Natural killer cell (primary cell): ENCODE measurements around the gene CGB1. TPM values are rescaled to one million over a fixed set of nuclear protein-coding genes. Genes with fewer than 3 reads are reported as not detected.

Source experiments
- ATAC-seq, 3 donors: fragments of 150-1000 bp in 2 of 3; fragments of 200-7000 bp in 1 of 3; cut with Tn5 transposase; 1 replicate in 1 of 3; 2 replicates in 2 of 3; pipeline ENCODE4 v1.10.0; 2021; ENCODE audit warnings: mild to moderate bottlenecking in 2 of 3, moderate library complexity in 2 of 3
- DNase-seq, 2 donors: peaks; one replicate each; pipeline versions ENCODE4 v3.0.0 to v3.0.0-alpha.2; 2013 to 2021; ENCODE audit warnings: mixed read lengths in 1 of 2
- H3K27ac ChIP-seq: one replicate; pipeline ENCODE4 v1.5.1; 2013; ENCODE audit warnings: mild to moderate bottlenecking, low read length
- H3K27me3 ChIP-seq: one replicate; pipeline ENCODE4 v1.6.1; 2013; ENCODE audit warnings: low read length; ENCODE audit not compliant: control insufficient read depth, insufficient read depth
- H3K36me3 ChIP-seq: one replicate; pipeline ENCODE4 v1.6.1; 2013; ENCODE audit warnings: low read length; ENCODE audit not compliant: control insufficient read depth, insufficient read depth
- H3K4me1 ChIP-seq: one replicate; pipeline ENCODE4 v1.6.1; 2013; ENCODE audit warnings: low read length; ENCODE audit not compliant: control insufficient read depth, insufficient read depth
- H3K4me3 ChIP-seq: one replicate; pipeline ENCODE4 v1.5.1; 2013; ENCODE audit warnings: low read length
- H3K9me3 ChIP-seq: one replicate; pipeline ENCODE4 v1.6.1; 2013; ENCODE audit warnings: low read length; ENCODE audit not compliant: control insufficient read depth, insufficient read depth
- H3K27ac Mint-ChIP-seq, 2 donors: one replicate each; pipeline ENCODE4 v1.8.0; 2022; ENCODE audit warnings: mild to moderate bottlenecking in 2 of 2, mixed read lengths in 2 of 2, moderate library complexity in 1 of 2
- H3K27me3 Mint-ChIP-seq, 2 donors: one replicate each; pipeline ENCODE4 v1.8.0; 2022; ENCODE audit warnings: low read depth in 2 of 2, mixed read lengths in 2 of 2
- H3K36me3 Mint-ChIP-seq: one replicate; pipeline ENCODE4 v1.8.0; 2022; ENCODE audit warnings: mixed read lengths
- H3K4me1 Mint-ChIP-seq, 2 donors: one replicate each; pipeline ENCODE4 v1.8.0; 2022; ENCODE audit warnings: mixed read lengths in 2 of 2
- H3K4me3 Mint-ChIP-seq: one replicate; pipeline ENCODE4 v1.8.0; 2022; ENCODE audit warnings: mild to moderate bottlenecking, moderate library complexity, mixed read lengths
- H3K9me3 Mint-ChIP-seq, 2 donors: one replicate each; pipeline ENCODE4 v1.8.0; 2022; ENCODE audit warnings: mixed read lengths in 2 of 2
- WGBS: methylation state at CpG from one replicate; pipeline ENCODE4 v1.1.7; 2013; ENCODE audit warnings: missing lambda C conversion rate; ENCODE audit not compliant: insufficient coverage; 5-methylcytosine and 5-hydroxymethylcytosine counted together
- intact Hi-C: fragments of 100-400 bp; cut with micrococcal nuclease; formaldehyde crosslinking; loops from one replicate; pipeline ENCODE4 v1.14.2; 2022
- total RNA-seq, 4 donors: library from RNA; stranded (reverse); fragments of 120-200 nt in 1 of 4; gene quantifications; one replicate each; pipeline versions ENCODE4 v1.2.3 to v1.2.4, GENCODE V29; 2013 to 2022
- TF ChIP-seq, protein P1 (sequence below): fragments of 200-600 bp; IDR thresholded peaks from one replicate; pipeline ENCODE4 v1.8.0; 2022; ENCODE audit warnings: antibody characterized with exemption

Gene CGB1
- total RNA-seq, 3 donors from 2014 or later (not counting 1 experiment from before 2014, with no cell fraction given): not detected

DNA sequence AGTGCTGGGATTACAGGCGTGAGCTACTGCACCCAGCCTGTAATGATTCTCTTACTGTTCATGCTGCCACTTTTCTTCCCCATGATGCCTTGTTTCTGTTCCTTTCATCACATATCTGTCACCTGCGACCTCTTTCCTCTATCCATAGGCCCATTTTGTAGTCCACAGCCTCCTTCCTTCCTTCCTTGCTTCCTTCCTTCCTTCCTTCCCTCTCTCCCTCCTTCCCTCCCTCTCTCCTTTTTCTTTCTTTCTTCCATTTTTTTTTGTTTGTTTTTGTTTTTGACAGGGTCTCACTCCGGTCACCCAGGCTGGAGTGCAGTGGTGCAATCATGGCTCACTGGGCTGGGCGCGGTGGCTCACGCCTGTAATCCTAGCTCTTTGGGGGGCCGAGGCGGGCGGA is 47.8 kb downstream of the CGB1 start:
- H3K9me3 ChIP-seq: no peaks in the 10 kb centered on the region
- Mint-ChIP-seq H3K9me3 (no peaks in the 10 kb centered on the region), H3K4me1 (peaks cover 22 to 36% of the 10 kb centered on the region in 2 donors), H3K27ac (peak overlapping the region in 1 of 2 donors; percentile 16), H3K4me3 (no peak overlapping the region), H3K27me3 (no peaks in the 10 kb centered on the region), H3K36me3 (no peaks in the 10 kb centered on the region)
- ATAC-seq (no peak), DNase-seq (no peak)
- TF ChIP-seq, protein P1, sequence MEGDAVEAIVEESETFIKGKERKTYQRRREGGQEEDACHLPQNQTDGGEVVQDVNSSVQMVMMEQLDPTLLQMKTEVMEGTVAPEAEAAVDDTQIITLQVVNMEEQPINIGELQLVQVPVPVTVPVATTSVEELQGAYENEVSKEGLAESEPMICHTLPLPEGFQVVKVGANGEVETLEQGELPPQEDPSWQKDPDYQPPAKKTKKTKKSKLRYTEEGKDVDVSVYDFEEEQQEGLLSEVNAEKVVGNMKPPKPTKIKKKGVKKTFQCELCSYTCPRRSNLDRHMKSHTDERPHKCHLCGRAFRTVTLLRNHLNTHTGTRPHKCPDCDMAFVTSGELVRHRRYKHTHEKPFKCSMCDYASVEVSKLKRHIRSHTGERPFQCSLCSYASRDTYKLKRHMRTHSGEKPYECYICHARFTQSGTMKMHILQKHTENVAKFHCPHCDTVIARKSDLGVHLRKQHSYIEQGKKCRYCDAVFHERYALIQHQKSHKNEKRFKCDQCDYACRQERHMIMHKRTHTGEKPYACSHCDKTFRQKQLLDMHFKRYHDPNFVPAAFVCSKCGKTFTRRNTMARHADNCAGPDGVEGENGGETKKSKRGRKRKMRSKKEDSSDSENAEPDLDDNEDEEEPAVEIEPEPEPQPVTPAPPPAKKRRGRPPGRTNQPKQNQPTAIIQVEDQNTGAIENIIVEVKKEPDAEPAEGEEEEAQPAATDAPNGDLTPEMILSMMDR: no peak
- no peak overlapping the region for H3K27ac ChIP-seq
- 96% methylated on average over 9 of the region's 9 CpGs for WGBS
- H3K4me1 ChIP-seq: peaks cover 19% of the 10 kb centered on the region
- H3K27me3 ChIP-seq: no peaks in the 10 kb centered on the region
- no peak overlapping the region for H3K4me3 ChIP-seq
- H3K36me3 ChIP-seq: peaks cover 10% of the 10 kb centered on the region
- intact Hi-C loops: no loop called here

DNA sequence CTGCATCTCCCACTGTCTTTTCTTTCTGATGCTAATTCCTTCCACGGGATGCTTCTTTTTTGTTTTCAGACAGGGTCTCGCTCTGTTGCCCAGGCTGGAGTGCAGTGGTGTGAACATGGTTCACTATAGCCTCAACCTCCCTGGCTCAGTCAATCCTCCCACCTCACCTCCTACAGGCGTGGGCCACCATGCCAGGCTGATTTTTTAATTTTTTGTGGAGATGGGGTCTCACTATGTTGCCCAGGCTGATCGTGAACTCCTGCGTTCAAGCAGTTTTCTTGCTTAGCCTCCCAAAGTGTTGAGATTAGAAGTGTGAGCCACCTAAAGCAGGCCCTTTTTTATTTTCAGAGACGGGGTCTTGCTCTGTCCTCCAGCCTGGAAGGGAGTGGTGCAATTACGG is 48.4 kb downstream of the CGB1 start:
- no peaks in the 10 kb centered on the region for H3K36me3 Mint-ChIP-seq

DNA sequence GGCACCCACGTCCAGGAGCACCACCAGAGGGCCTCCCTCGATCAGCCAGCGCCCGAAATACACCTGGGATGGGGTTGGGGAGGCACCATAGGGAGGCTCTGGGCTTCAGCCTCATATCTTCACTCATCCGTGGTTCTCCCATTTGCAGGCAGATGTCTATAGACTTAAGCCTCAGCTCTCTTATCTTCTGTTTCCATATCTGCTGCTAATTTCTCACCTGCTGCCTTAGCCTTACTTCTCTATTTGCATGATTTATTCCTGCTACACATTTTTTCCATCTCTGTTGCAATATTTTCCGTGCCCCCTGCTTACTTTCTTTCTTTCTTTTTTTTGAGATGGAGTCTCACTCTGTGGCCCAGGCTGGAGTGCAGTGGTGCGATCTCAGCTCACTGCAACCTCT is 49.4 kb downstream of the CGB1 start:
- no peak overlapping the region for H3K27ac Mint-ChIP-seq
- TF ChIP-seq, protein P1: no peak
- no peak overlapping the region for H3K4me3 ChIP-seq
- WGBS: 85% methylated on average over 7 of the region's 7 CpGs
- no peaks in the 10 kb centered on the region for H3K27me3 ChIP-seq
- DNase-seq (no peak), ATAC-seq (no peak)
- H3K27me3 Mint-ChIP-seq: no peaks in the 10 kb centered on the region
- H3K4me1 Mint-ChIP-seq: peaks cover 10 to 25% of the 10 kb centered on the region in 2 donors
- no peak overlapping the region for H3K4me3 Mint-ChIP-seq
- H3K9me3 Mint-ChIP-seq: no peaks in the 10 kb centered on the region
- no peaks in the 10 kb centered on the region for H3K9me3 ChIP-seq
- intact Hi-C loops: no loop called here
- no peak overlapping the region for H3K27ac ChIP-seq
- H3K4me1 ChIP-seq: peaks cover 9% of the 10 kb centered on the region
- H3K36me3 Mint-ChIP-seq: no peaks in the 10 kb centered on the region
- H3K36me3 ChIP-seq: peaks cover 10% of the 10 kb centered on the region

More for the DNA sequence above, 48.4 kb downstream of the CGB1 start:
- Histone ChIP-seq H3K9me3 (no peaks in the 10 kb centered on the region), H3K4me3 (no peak overlapping the region), H3K27ac (no peak overlapping the region), H3K27me3 (no peaks in the 10 kb centered on the region), H3K4me1 (peaks cover 17% of the 10 kb centered on the region), H3K36me3 (peaks cover 10% of the 10 kb centered on the region)
- Mint-ChIP-seq H3K27ac (peak overlapping the region in 1 of 2 donors; percentile 3), H3K4me1 (peaks cover 18 to 32% of the 10 kb centered on the region in 2 donors), H3K9me3 (no peaks in the 10 kb centered on the region), H3K27me3 (no peaks in the 10 kb centered on the region), H3K4me3 (no peak overlapping the region)
- TF ChIP-seq, protein P1: no peak
- intact Hi-C loops: no loop called here
- no peak for DNase-seq
- ATAC-seq: no peak
- WGBS: over 99% methylated on average over 6 of the region's 7 CpGs

DNA sequence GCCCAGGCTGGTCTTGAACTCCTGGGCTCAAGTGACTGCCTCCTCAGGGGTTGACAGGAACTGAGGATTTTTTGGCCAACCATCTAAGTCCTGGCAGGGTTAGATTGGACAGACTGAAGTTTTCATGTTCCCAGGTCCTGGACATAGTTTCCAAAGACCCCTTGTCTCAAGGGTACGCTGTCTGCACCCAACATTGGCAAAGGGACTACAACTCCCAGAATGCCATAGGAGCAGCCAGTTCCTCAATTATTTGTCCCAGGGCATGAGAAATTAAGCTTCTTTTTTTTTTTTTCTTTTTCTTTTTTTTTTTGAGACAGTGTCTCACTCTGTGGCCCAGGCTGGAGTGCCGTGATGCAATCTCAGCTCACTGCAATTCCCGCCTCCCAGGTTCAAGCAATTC is 50.5 kb downstream of the CGB1 start:
- no peaks in the 10 kb centered on the region for H3K36me3 Mint-ChIP-seq
- TF ChIP-seq, protein P1: no peak
- Histone ChIP-seq H3K27ac (no peak overlapping the region), H3K4me1 (no peaks in the 10 kb centered on the region), H3K36me3 (peaks cover 10% of the 10 kb centered on the region), H3K4me3 (no peak overlapping the region), H3K27me3 (no peaks in the 10 kb centered on the region), H3K9me3 (no peaks in the 10 kb centered on the region)
- intact Hi-C loops: no loop called here
- H3K27ac Mint-ChIP-seq: no peak overlapping the region
- no peaks in the 10 kb centered on the region for H3K27me3 Mint-ChIP-seq
- ATAC-seq: no peak
- DNase-seq: no peak
- peaks cover 6 to 14% of the 10 kb centered on the region in 2 donors for H3K4me1 Mint-ChIP-seq
- H3K4me3 Mint-ChIP-seq: no peak overlapping the region
- H3K9me3 Mint-ChIP-seq: no peaks in the 10 kb centered on the region
- 98% methylated on average over 3 of the region's 3 CpGs for WGBS
